Measurements from ENCODE around the gene TSC1. TPM values are rescaled to one million over a fixed set of nuclear protein-coding genes. Genes with fewer than 3 reads are reported as not detected.

Gene TSC1
- total and polyA plus RNA-seq, 10 of the 15 experiments (the other 5 are each of a cell fraction or from before 2014, with no cell fraction given) = 4.0 to 48.0 (median 14.9) TPM

GRCh38 chr9:132955768-132956167, 11.4 kb upstream of the TSC1 start:
- CTCF ChIA-PET = no interaction called here

More at GRCh38 chr9:132955768-132956167, 11.4 kb upstream of the TSC1 start:
- ChIA-PET RAD21 (ENCODE audit: unreplicated experiment) (no interaction called here), POLR2A (no interaction called here), SMC1A (ENCODE audit: uncharacterized antibody, unreplicated experiment) (interaction anchor here (0.6 kb wide), 1 partner anchor 1164 kb away, joined by 3 read pairs; no protein-coding TSS in a partner anchor)
- Histone ChIP-seq H3K4me1 (ENCODE audit: control insufficient read depth, insufficient read depth, low read length) (no peaks in the 10 kb centered on the region), H2AFZ (ENCODE audit: control insufficient read depth, low read depth, low read length) (no peak overlapping the region), H3K9ac (ENCODE audit: control insufficient read depth, insufficient read depth, low read length) (no peak overlapping the region), H4K20me1 (ENCODE audit: control insufficient read depth, insufficient read depth) (no peaks in the 10 kb centered on the region), H3K9me3 (replicated peaks; ENCODE audit: control insufficient read depth, insufficient read depth, low read length) (peaks cover 3% of the 10 kb centered on the region; the same call in 2 of the 3 replicates), H3K4me2 (ENCODE audit: control insufficient read depth, insufficient read depth) (no peak overlapping the region), H3K4me3 (no peak overlapping the region), H3K27ac (ENCODE audit: control insufficient read depth, insufficient read depth) (no peak overlapping the region), H3K27me3 (replicated peaks in 1 of 2; ENCODE audit: control insufficient read depth in 2 of 2, insufficient read depth in 2 of 2, low read length in 1 of 2) (no peaks in the 10 kb centered on the region), H3K79me2 (ENCODE audit: control insufficient read depth, insufficient read depth, low read length) (no peaks in the 10 kb centered on the region), H3K36me3 (ENCODE audit: control insufficient read depth in 2 of 2, insufficient read depth in 2 of 2, low read length in 1 of 2) (no peaks in the 10 kb centered on the region)
- WGBS (ENCODE audit: insufficient coverage, insufficient replicate concordance, low lambda C conversion rate, missing lambda C conversion rate) = 5% methylated on average over 2 of the region's 2 CpGs
- TF ChIP-seq GATAD2B (conservative IDR thresholded peaks at IDR 0.05; ENCODE audit: low read depth) (no peak), BCL11A (IDR thresholded peaks at IDR 0.05; ENCODE audit: low read depth, low read length) (no peak), WRNIP1 (IDR thresholded peaks at IDR 0.05; ENCODE audit: borderline replicate concordance, low read depth, low read length) (no peak), EZH2 (IDR thresholded peaks at IDR 0.05; ENCODE audit: borderline replicate concordance, control insufficient read depth, low read depth, low read length) (no peak), NR2C2 (IDR thresholded peaks at IDR 0.05; ENCODE audit: borderline replicate concordance, control insufficient read depth, insufficient read length, low read depth) (no peak), SREBF1 (IDR thresholded peaks at IDR 0.05; ENCODE audit: low read length) (no peak), PML (IDR thresholded peaks at IDR 0.05; ENCODE audit: low read length) (no peak), SIX5 (IDR thresholded peaks at IDR 0.05; ENCODE audit: low read depth, low read length, severe bottlenecking) (no peak), ATF2 (IDR thresholded peaks at IDR 0.05; ENCODE audit: low read length) (no peak), ZNF622 (IDR thresholded peaks at IDR 0.05) (no peak), RELA (IDR thresholded peaks at IDR 0.05; ENCODE audit: borderline replicate concordance, partially characterized antibody) (no peak), POLR2A (IDR thresholded peaks at IDR 0.05; ENCODE audit: low read depth, low read length) (no peak), YY1 (IDR thresholded peaks at IDR 0.05; ENCODE audit: low read depth, low read length) (no peak), CEBPB (IDR thresholded peaks at IDR 0.05; ENCODE audit: borderline replicate concordance in 1 of 2, low read depth in 2 of 2, low read length in 2 of 2) (no peak), ZNF384 (IDR thresholded peaks at IDR 0.05; ENCODE audit: borderline replicate concordance, low read depth, low read length) (no peak), HDAC6 (IDR thresholded peaks at IDR 0.05; ENCODE audit: unreplicated experiment) (no peak), SPI1 (IDR thresholded peaks at IDR 0.05; ENCODE audit: borderline replicate concordance, insufficient read depth, low read depth, low read length) (no peak), STAT1 (conservative IDR thresholded peaks at IDR 0.05) (no peak)
- in situ Hi-C loops (cut with MboI) = no loop called here
- DNase-seq (ENCODE audit: low read depth, low spot score) = no peak
- intact Hi-C loops (cut with micrococcal nuclease; ENCODE audit: unreplicated experiment) = no loop called here
- no peak for ATAC-seq
- no TSS peak for BruUV-seq (replicated peaks)
- FAIRE-seq = no peak
